Neural crest cell (in vitro differentiated cells): ENCODE data around the gene MAGOH. TPM values are rescaled to one million over a fixed set of nuclear protein-coding genes. Genes with fewer than 3 reads are reported as not detected.
A peak's percentile ranks its signal among the peaks of the same experiment; 100 is the strongest.

ENCODE experiments used
- DNase-seq: peaks from one replicate; pipeline ENCODE4 v3.0.0; 2021; ENCODE audit warnings: low read depth, mixed read lengths, low spot score
- H3K27ac Mint-ChIP-seq: one replicate; pipeline ENCODE4 v1.8.0; 2021; ENCODE audit warnings: mild to moderate bottlenecking, mixed read lengths; ENCODE audit not compliant: unreplicated experiment
- H3K27me3 Mint-ChIP-seq: 2 replicates; pipeline ENCODE4 v1.8.0; 2021; ENCODE audit warnings: low read depth, mild to moderate bottlenecking, mixed read lengths
- H3K36me3 Mint-ChIP-seq: 2 replicates; pipeline ENCODE4 v1.8.0; 2021; ENCODE audit warnings: low read depth, mild to moderate bottlenecking, mixed read lengths
- H3K4me1 Mint-ChIP-seq: 2 replicates; pipeline ENCODE4 v1.8.0; 2021; ENCODE audit warnings: mixed read lengths
- H3K4me3 Mint-ChIP-seq: one replicate; pipeline ENCODE4 v1.8.0; 2021; ENCODE audit warnings: mild to moderate bottlenecking, mixed read lengths
- H3K9me3 Mint-ChIP-seq: 2 replicates; pipeline ENCODE4 v1.8.0; 2021; ENCODE audit warnings: mixed read lengths
- total RNA-seq: library from RNA; stranded (reverse); gene quantifications from 2 replicates; pipeline ENCODE4 v1.2.1, GENCODE V29; 2021
- TF ChIP-seq, protein P1 (sequence below): fragments of 200-600 bp; sonication (generic); conservative IDR thresholded peaks from 2 replicates; pipeline ENCODE4 v1.5.0; 2021; ENCODE audit warnings: antibody characterized with exemption, mild to moderate bottlenecking

Gene MAGOH
- total RNA-seq, 1 donor from 2014 or later = 76.6 TPM

DNA sequence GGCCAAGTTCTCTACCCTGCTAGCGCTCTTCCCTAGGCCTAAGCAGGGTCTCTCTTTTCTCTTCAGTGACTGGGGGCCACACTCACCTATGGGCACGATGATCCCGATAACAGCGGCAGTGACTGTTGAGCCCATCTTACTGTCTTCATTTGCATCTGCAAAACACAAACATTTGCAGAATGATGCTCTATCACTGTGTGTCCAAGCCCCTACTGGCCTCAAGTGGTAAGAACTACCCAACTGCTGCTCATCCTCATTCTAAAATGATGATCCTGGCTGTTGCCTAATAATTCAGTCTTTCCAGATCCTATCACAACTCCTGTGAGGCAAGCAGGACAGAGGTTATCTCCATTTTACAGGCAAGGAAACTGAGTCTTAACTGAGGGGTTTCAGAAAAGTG, 16.7 kb upstream of the MAGOH start:
- Mint-ChIP-seq H3K4me1 (no peaks in the 10 kb centered on the region), H3K9me3 (no peaks in the 10 kb centered on the region), H3K36me3 (peaks cover 14% of the 10 kb centered on the region), H3K27ac (peak overlapping the region; percentile 58), H3K27me3 (no peaks in the 10 kb centered on the region), H3K4me3 (no peak overlapping the region)
- TF ChIP-seq, protein P1, sequence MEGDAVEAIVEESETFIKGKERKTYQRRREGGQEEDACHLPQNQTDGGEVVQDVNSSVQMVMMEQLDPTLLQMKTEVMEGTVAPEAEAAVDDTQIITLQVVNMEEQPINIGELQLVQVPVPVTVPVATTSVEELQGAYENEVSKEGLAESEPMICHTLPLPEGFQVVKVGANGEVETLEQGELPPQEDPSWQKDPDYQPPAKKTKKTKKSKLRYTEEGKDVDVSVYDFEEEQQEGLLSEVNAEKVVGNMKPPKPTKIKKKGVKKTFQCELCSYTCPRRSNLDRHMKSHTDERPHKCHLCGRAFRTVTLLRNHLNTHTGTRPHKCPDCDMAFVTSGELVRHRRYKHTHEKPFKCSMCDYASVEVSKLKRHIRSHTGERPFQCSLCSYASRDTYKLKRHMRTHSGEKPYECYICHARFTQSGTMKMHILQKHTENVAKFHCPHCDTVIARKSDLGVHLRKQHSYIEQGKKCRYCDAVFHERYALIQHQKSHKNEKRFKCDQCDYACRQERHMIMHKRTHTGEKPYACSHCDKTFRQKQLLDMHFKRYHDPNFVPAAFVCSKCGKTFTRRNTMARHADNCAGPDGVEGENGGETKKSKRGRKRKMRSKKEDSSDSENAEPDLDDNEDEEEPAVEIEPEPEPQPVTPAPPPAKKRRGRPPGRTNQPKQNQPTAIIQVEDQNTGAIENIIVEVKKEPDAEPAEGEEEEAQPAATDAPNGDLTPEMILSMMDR = peak; percentile 18
- DNase-seq = no peak

DNA sequence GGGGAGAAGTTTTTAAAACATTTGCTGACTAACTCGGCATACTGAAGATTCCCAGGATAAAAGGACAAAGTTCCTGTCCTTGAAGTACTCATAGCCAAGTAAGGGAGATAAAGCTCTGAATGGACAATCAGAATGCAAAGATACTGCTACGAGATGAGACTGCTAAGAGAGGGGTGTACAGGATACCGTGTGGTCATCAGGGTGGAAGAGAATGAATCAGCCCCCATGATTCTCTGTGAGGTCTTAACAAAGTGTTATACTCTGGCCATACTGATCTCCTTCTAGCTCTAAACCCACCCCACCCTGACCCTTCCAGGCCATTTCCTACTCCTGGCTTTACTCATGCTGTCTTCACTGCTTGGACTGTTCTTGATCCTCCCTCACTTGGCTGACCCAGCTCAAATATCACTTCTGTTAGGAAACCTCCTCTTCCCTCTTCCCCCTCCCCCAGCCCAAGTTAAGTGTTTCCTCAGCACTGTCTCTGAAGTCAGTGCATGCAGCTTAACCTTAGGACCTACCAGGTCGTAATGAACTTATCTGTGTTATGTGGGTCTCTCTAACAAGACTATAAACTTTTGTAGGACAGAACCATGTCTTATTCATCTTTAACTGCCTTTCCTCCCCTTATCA, 15.8 kb upstream of the MAGOH start:
- H3K4me3 Mint-ChIP-seq = no peak overlapping the region
- no peaks in the 10 kb centered on the region for H3K9me3 Mint-ChIP-seq
- no peak overlapping the region for H3K27ac Mint-ChIP-seq
- peaks cover 21% of the 10 kb centered on the region for H3K36me3 Mint-ChIP-seq
- DNase-seq = no peak
- H3K27me3 Mint-ChIP-seq = no peaks in the 10 kb centered on the region
- no peaks in the 10 kb centered on the region for H3K4me1 Mint-ChIP-seq
- TF ChIP-seq, protein P1 = no peak

DNA sequence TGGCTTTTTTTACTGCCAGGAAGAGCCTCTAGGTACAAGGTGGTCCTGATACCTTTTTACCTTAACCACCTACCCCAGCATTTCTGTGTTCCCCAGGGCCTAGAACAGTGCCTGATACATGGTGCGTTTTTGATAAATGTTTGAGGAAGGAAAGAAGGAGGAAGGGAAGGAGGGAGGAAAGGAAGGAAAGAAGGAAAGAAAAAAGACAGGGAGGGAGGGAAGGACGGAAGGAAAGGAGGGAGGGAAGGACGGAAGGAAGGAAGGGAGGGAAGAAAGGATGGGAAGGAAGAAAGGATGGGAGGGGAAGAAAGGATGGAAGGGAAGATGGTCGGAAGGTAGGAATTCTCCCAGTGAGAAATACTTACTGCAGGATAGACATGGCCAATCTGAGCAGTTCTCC, 12.0 kb upstream of the MAGOH start:
- no peak overlapping the region for H3K4me3 Mint-ChIP-seq
- DNase-seq = no peak
- H3K27me3 Mint-ChIP-seq = no peaks in the 10 kb centered on the region
- no peaks in the 10 kb centered on the region for H3K4me1 Mint-ChIP-seq
- H3K36me3 Mint-ChIP-seq = peaks cover 25% of the 10 kb centered on the region
- no peak overlapping the region for H3K27ac Mint-ChIP-seq
- H3K9me3 Mint-ChIP-seq = no peaks in the 10 kb centered on the region
- TF ChIP-seq, protein P1 = no peak

DNA sequence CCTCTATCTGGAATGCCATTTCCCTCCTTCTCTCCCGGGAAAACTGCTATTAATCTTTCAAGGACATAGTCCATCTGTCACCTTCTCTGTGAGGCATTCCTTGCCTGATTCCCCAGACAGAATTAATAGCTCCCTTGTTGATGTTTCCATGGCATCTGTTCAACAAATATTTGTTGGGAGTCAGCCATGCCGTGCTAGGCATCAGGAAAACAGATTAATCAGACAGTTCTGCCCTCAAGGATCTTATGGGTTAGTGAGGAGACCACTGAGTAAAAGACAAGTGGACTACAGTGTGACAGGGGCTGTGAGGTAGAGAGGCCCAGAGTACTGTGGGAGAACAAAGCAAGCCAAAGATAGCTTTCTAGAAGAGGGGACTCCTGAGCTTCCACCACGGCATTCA, 11.4 kb upstream of the MAGOH start:
- peak overlapping the region; percentile 60 for H3K27ac Mint-ChIP-seq
- no peaks in the 10 kb centered on the region for H3K27me3 Mint-ChIP-seq
- H3K36me3 Mint-ChIP-seq = peaks cover 25% of the 10 kb centered on the region
- H3K4me1 Mint-ChIP-seq = no peaks in the 10 kb centered on the region
- DNase-seq = no peak
- TF ChIP-seq, protein P1 = no peak
- H3K9me3 Mint-ChIP-seq = no peaks in the 10 kb centered on the region
- no peak overlapping the region for H3K4me3 Mint-ChIP-seq

DNA sequence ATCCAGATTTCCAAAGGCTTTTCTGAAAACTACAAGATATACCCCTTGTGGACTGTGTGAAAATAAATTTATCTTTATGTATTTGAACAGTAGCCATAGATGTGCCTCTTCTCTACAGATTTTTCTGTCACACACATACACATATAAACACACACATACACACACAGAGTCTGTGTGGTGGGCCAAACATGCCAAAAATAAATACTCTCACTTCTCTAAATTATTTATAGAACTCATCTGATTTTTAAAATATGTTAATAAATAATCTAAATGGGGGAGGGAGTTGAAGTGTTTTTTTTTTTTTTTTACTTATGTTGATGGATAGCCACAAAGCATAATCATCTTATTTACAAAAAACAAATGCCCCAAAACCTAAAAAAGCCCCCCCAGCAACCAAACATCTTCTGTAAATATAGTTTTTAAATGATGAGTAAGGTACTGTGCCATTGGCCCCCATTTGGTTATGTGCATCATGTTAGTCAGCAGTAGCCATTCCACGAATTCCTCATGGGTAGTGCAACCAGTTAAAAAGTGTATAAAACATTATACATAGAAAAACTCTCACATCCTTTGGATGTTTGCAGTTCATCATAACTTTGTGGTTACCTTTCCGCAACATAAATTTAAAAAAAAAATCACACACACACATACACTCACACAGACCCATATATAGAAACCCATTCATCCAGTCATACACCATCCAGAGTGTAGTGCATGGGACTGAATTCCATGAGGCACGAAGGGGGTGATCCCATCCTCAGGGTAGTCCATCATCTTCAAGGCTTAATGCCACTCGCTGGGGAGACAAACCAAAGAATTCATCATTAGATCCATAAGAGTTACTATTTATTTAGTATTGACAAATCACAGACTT, 8.2 kb upstream of the MAGOH start:
- peaks cover 18% of the 10 kb centered on the region for H3K36me3 Mint-ChIP-seq
- H3K27me3 Mint-ChIP-seq = no peaks in the 10 kb centered on the region
- no peak overlapping the region for H3K27ac Mint-ChIP-seq
- no peak for DNase-seq
- H3K9me3 Mint-ChIP-seq = no peaks in the 10 kb centered on the region
- TF ChIP-seq, protein P1 = no peak
- H3K4me1 Mint-ChIP-seq = no peaks in the 10 kb centered on the region
- no peak overlapping the region for H3K4me3 Mint-ChIP-seq
